GM12878 (cell line): ENCODE data around the gene OTUD5. TPM values are rescaled to one million over a fixed set of nuclear protein-coding genes. Genes with fewer than 3 reads are reported as not detected.

Experiments used
- ASH2L ChIP-seq: fragments of 300-600, 200-600 bp; sonication (generic); IDR thresholded peaks from 2 replicates; pipeline ENCODE4 v1.6.1; 2017; ENCODE audit warnings: low read depth, mild to moderate bottlenecking, borderline replicate concordance
- BCL11A ChIP-seq: IDR thresholded peaks from 2 replicates; pipeline ENCODE4 v1.6.1; 2011; ENCODE audit warnings: low read depth, low read length
- CTCF ChIP-seq, 3 experiments: IDR thresholded peaks in 2 of 3; conservative IDR thresholded peaks in 1 of 3; 2 replicates each; pipeline ENCODE4 v1.5.1; 2011; ENCODE audit warnings: low read depth in 3 of 3, low read length in 3 of 3, mild to moderate bottlenecking in 3 of 3, control low read depth in 2 of 3, moderate library complexity in 2 of 3, inconsistent platforms in 1 of 3, mixed read lengths in 1 of 3; ENCODE audit not compliant: control insufficient read depth in 2 of 3, insufficient read depth in 1 of 3; ENCODE audit errors: extremely low read depth in 1 of 3
- GATAD2B ChIP-seq: fragments of 450-650 bp; conservative IDR thresholded peaks from 2 replicates; pipeline ENCODE4 v1.6.1; 2017; ENCODE audit warnings: low read depth, mild to moderate bottlenecking, moderate library complexity
- IRF3 ChIP-seq: fragments of 450-650 bp; IDR thresholded peaks from 2 replicates; pipeline ENCODE4 v1.6.1; 2014; ENCODE audit warnings: mild to moderate bottlenecking
- KDM1A ChIP-seq: fragments of 200-600 bp; sonication (generic); IDR thresholded peaks from 2 replicates; pipeline ENCODE4 v1.6.1; 2016; ENCODE audit warnings: borderline replicate concordance
- MYC ChIP-seq: IDR thresholded peaks from 2 replicates; pipeline ENCODE4 v1.6.1; 2011; ENCODE audit warnings: mild to moderate bottlenecking, low read length, moderate library complexity, inconsistent platforms; ENCODE audit not compliant: insufficient read depth, insufficient replicate concordance, insufficient read length, severe bottlenecking
- NR2F1 ChIP-seq: fragments of 450-650 bp; conservative IDR thresholded peaks from 2 replicates; pipeline ENCODE4 v1.6.1; 2017; ENCODE audit warnings: mild to moderate bottlenecking
- RAD21 ChIP-seq: IDR thresholded peaks from 2 replicates; pipeline ENCODE4 v1.6.1; 2011; ENCODE audit warnings: mild to moderate bottlenecking, low read depth, low read length, moderate library complexity; ENCODE audit not compliant: insufficient read depth
- SPI1 ChIP-seq: IDR thresholded peaks from 2 replicates; pipeline ENCODE4 v1.6.1; 2011; ENCODE audit warnings: low read depth, mild to moderate bottlenecking, low read length, moderate library complexity, borderline replicate concordance; ENCODE audit not compliant: insufficient read depth
- TARDBP ChIP-seq: IDR thresholded peaks from 2 replicates; pipeline ENCODE4 v1.6.1; 2016; ENCODE audit warnings: borderline replicate concordance
- TBL1XR1 ChIP-seq: IDR thresholded peaks from 2 replicates; pipeline ENCODE4 v1.6.1; 2012; ENCODE audit warnings: low read depth, low read length, improper control_type of control experiment
- ZBED1 ChIP-seq: IDR thresholded peaks from 2 replicates; pipeline ENCODE4 v1.6.1; 2016; ENCODE audit warnings: borderline replicate concordance
- polyA plus RNA-seq, 11 experiments: library from polyadenylated mRNA; depleted of rRNA in 4 of 11; unstranded in 6 of 11; stranded (reverse) in 5 of 11; fragments of >200 nt; fragmentation: Nextera tagmentation in 4 of 11; fragmentation: Illumina TruSeq in 1 of 11; extraction: Ambion mirVana in 4 of 11; extraction: Trizol in 1 of 11; gene quantifications; 1 replicate in 1 of 11; 2 replicates in 10 of 11; pipeline versions ENCODE4 v1.2.1 to v1.2.3, GENCODE V29; 2011 to 2016; ENCODE audit warnings: inconsistent platforms in 2 of 11, missing spikeins in 2 of 11, low read depth in 1 of 11
- total RNA-seq, 4 experiments: library from RNA; depleted of rRNA in 3 of 4; stranded (reverse); fragments of >200 nt in 3 of 4; fragmentation: Illumina TruSeq in 1 of 4; extraction: Trizol in 1 of 4; gene quantifications; 2 replicates each; pipeline versions ENCODE4 v1.2.1 to v1.2.3, GENCODE V29; 2013 to 2021
- TF ChIP-seq, protein P1 (sequence below): fragments of 450-650 bp; IDR thresholded peaks from 2 replicates; pipeline ENCODE4 v1.6.1; 2016; ENCODE audit warnings: mild to moderate bottlenecking
- TF ChIP-seq, protein P2 (sequence below): IDR thresholded peaks from 2 replicates; pipeline ENCODE4 v1.6.1; 2012; ENCODE audit warnings: mild to moderate bottlenecking, low read depth, low read length
- TF ChIP-seq, protein P3 (sequence below): fragments of 450-650 bp; conservative IDR thresholded peaks from 2 replicates; pipeline ENCODE4 v1.6.1; 2017; ENCODE audit warnings: mild to moderate bottlenecking, moderate library complexity
- TF ChIP-seq, protein P4 (sequence below): IDR thresholded peaks from 2 replicates; pipeline ENCODE4 v1.6.1; 2011; ENCODE audit warnings: borderline replicate concordance, low read depth, mild to moderate bottlenecking, moderate library complexity, mixed read lengths, low read length; ENCODE audit not compliant: insufficient read depth; ENCODE audit errors: extremely low read length

Gene OTUD5
- total and polyA plus RNA-seq, 10 of the 15 experiments (the other 5 are each of a cell fraction or from before 2014, with no cell fraction given) = 2.0 to 50.3 (median 22.7) TPM

- TF ChIP-seq, protein P1, sequence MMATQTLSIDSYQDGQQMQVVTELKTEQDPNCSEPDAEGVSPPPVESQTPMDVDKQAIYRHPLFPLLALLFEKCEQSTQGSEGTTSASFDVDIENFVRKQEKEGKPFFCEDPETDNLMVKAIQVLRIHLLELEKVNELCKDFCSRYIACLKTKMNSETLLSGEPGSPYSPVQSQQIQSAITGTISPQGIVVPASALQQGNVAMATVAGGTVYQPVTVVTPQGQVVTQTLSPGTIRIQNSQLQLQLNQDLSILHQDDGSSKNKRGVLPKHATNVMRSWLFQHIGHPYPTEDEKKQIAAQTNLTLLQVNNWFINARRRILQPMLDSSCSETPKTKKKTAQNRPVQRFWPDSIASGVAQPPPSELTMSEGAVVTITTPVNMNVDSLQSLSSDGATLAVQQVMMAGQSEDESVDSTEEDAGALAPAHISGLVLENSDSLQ = no peak
- TF ChIP-seq, protein P2, sequence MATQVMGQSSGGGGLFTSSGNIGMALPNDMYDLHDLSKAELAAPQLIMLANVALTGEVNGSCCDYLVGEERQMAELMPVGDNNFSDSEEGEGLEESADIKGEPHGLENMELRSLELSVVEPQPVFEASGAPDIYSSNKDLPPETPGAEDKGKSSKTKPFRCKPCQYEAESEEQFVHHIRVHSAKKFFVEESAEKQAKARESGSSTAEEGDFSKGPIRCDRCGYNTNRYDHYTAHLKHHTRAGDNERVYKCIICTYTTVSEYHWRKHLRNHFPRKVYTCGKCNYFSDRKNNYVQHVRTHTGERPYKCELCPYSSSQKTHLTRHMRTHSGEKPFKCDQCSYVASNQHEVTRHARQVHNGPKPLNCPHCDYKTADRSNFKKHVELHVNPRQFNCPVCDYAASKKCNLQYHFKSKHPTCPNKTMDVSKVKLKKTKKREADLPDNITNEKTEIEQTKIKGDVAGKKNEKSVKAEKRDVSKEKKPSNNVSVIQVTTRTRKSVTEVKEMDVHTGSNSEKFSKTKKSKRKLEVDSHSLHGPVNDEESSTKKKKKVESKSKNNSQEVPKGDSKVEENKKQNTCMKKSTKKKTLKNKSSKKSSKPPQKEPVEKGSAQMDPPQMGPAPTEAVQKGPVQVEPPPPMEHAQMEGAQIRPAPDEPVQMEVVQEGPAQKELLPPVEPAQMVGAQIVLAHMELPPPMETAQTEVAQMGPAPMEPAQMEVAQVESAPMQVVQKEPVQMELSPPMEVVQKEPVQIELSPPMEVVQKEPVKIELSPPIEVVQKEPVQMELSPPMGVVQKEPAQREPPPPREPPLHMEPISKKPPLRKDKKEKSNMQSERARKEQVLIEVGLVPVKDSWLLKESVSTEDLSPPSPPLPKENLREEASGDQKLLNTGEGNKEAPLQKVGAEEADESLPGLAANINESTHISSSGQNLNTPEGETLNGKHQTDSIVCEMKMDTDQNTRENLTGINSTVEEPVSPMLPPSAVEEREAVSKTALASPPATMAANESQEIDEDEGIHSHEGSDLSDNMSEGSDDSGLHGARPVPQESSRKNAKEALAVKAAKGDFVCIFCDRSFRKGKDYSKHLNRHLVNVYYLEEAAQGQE = no peak
- TF ChIP-seq GATAD2B = no peak
- TF ChIP-seq MYC = no peak
- TF ChIP-seq, protein P3, sequence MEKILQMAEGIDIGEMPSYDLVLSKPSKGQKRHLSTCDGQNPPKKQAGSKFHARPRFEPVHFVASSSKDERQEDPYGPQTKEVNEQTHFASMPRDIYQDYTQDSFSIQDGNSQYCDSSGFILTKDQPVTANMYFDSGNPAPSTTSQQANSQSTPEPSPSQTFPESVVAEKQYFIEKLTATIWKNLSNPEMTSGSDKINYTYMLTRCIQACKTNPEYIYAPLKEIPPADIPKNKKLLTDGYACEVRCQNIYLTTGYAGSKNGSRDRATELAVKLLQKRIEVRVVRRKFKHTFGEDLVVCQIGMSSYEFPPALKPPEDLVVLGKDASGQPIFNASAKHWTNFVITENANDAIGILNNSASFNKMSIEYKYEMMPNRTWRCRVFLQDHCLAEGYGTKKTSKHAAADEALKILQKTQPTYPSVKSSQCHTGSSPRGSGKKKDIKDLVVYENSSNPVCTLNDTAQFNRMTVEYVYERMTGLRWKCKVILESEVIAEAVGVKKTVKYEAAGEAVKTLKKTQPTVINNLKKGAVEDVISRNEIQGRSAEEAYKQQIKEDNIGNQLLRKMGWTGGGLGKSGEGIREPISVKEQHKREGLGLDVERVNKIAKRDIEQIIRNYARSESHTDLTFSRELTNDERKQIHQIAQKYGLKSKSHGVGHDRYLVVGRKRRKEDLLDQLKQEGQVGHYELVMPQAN = no peak
- no peak for TF ChIP-seq ZBED1
- TF ChIP-seq RAD21 = peak; percentile 94
- TF ChIP-seq TBL1XR1 = no peak
- TF ChIP-seq NR2F1 = no peak
- TF ChIP-seq BCL11A = no peak
- no peak for TF ChIP-seq TARDBP
- TF ChIP-seq CTCF (IDR thresholded peaks at IDR 0.05 in 2 of 3, conservative IDR thresholded peaks at IDR 0.05 in 1 of 3; ENCODE audit: control insufficient read depth in 2 of 3, extremely low read depth in 1 of 3, insufficient read depth in 1 of 3, low read depth in 3 of 3, low read length in 3 of 3) = peak; percentile 88 to 93 (median 91)
- TF ChIP-seq IRF3 = no peak
- no peak for TF ChIP-seq SPI1
- TF ChIP-seq ASH2L = no peak
- TF ChIP-seq KDM1A = no peak
- TF ChIP-seq, protein P4, sequence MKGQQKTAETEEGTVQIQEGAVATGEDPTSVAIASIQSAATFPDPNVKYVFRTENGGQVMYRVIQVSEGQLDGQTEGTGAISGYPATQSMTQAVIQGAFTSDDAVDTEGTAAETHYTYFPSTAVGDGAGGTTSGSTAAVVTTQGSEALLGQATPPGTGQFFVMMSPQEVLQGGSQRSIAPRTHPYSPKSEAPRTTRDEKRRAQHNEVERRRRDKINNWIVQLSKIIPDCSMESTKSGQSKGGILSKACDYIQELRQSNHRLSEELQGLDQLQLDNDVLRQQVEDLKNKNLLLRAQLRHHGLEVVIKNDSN = no peak
Observed at GRCh38 chrX:48945517-48946348, 11.7 kb downstream of the OTUD5 start (continued).
